HEK293 (cell line): ENCODE measurements around the gene TMEM263.

Experiments used
- CTCF ChIA-PET: fragments of 350-600 bp; formaldehyde crosslinking; extraction: SDS; loops from one replicate; lab custom pipeline; 2021; ENCODE audit warnings: antibody characterized with exemption; lab: Yijun Ruan, JAX
- POLR2A ChIA-PET: fragments of 300-600 bp; formaldehyde crosslinking; extraction: SDS; loops from one replicate; lab custom pipeline; 2020; ENCODE audit warnings: antibody characterized with exemption, inconsistent platforms; lab: Yijun Ruan, JAX
- H3K27ac ChIP-seq: fragments of 200-500 bp; sonication (Bioruptor generic); 2 replicates; pipeline ENCODE4 v1.5.1; 2014; ENCODE audit warnings: low read depth, low read length, control low read depth, inconsistent platforms; ENCODE audit errors: extremely low read depth
- H3K36me3 ChIP-seq, 2 experiments: fragments of 200-500 bp in 1 of 2; sonication (Bioruptor generic) in 1 of 2; 1 replicate in 1 of 2; 2 replicates in 1 of 2; pipeline ENCODE4 v1.5.1; 2014 to 2017; ENCODE audit warnings: inconsistent platforms in 2 of 2, low read length in 2 of 2; ENCODE audit not compliant: control insufficient read depth in 2 of 2, insufficient read depth in 1 of 2
- H3K4me1 ChIP-seq: fragments of 200-500 bp; sonication (Bioruptor generic); 2 replicates; pipeline ENCODE4 v1.5.1; 2014; ENCODE audit warnings: mild to moderate bottlenecking, low read length, inconsistent platforms; ENCODE audit not compliant: control insufficient read depth, insufficient read depth
- H3K4me3 ChIP-seq: 2 replicates; pipeline ENCODE4 v1.5.1; 2011; ENCODE audit warnings: low read depth, mild to moderate bottlenecking, control low read depth, low read length, moderate library complexity
- H3K9me3 ChIP-seq: fragments of 200-500 bp; sonication (Bioruptor generic); 2 replicates; pipeline ENCODE4 v1.5.1; 2014; ENCODE audit warnings: low read depth, low read length, inconsistent platforms; ENCODE audit not compliant: control insufficient read depth, insufficient read depth
- FEZF1 ChIP-seq: fragments of 450-650 bp; formaldehyde crosslinking; IDR thresholded peaks from 2 replicates; pipeline ENCODE4 v1.5.1; 2016; ENCODE audit warnings: missing biosample characterization, missing genetic modification characterization
- GLIS2 ChIP-seq: fragments of 450-650 bp; formaldehyde crosslinking; IDR thresholded peaks from 2 replicates; pipeline ENCODE4 v1.5.1; 2016; ENCODE audit warnings: missing biosample characterization, missing genetic modification characterization
- KLF7 ChIP-seq: fragments of 450-650 bp; formaldehyde crosslinking; IDR thresholded peaks from 2 replicates; pipeline ENCODE4 v1.5.1; 2016; ENCODE audit warnings: missing biosample characterization, missing genetic modification characterization, borderline replicate concordance
- PRDM4 ChIP-seq: fragments of 450-650 bp; formaldehyde crosslinking; IDR thresholded peaks from 2 replicates; pipeline ENCODE4 v1.5.1; 2017; ENCODE audit warnings: missing biosample characterization, missing genetic modification characterization
- ZBTB10 ChIP-seq: fragments of 450-650 bp; formaldehyde crosslinking; IDR thresholded peaks from 2 replicates; pipeline ENCODE4 v1.5.1; 2016; ENCODE audit warnings: missing biosample characterization, missing genetic modification characterization
- ZBTB8A ChIP-seq: fragments of 450-650 bp; formaldehyde crosslinking; IDR thresholded peaks from 2 replicates; pipeline ENCODE4 v1.5.1; 2016; ENCODE audit warnings: missing biosample characterization, missing genetic modification characterization
- ZEB2 ChIP-seq: fragments of 450-650 bp; formaldehyde crosslinking; IDR thresholded peaks from 2 replicates; pipeline ENCODE4 v1.5.1; 2016; ENCODE audit warnings: missing biosample characterization, missing genetic modification characterization
- ZFHX2 ChIP-seq: fragments of 450-650 bp; formaldehyde crosslinking; conservative IDR thresholded peaks from 2 replicates; pipeline ENCODE4 v1.5.1; 2016; ENCODE audit warnings: missing biosample characterization, missing genetic modification characterization
- ZFP37 ChIP-seq: fragments of 450-650 bp; formaldehyde crosslinking; IDR thresholded peaks from 2 replicates; pipeline ENCODE4 v1.5.1; 2016; ENCODE audit warnings: missing biosample characterization, missing genetic modification characterization
- ZNF19 ChIP-seq: fragments of 450-650 bp; formaldehyde crosslinking; IDR thresholded peaks from 2 replicates; pipeline ENCODE4; 2016; ENCODE audit warnings: missing biosample characterization, missing genetic modification characterization, low read depth
- ZNF423 ChIP-seq: fragments of 450-650 bp; formaldehyde crosslinking; IDR thresholded peaks from 2 replicates; pipeline ENCODE4 v1.5.1; 2016; ENCODE audit warnings: missing biosample characterization, missing genetic modification characterization
- ZNF558 ChIP-seq: fragments of 450-650 bp; formaldehyde crosslinking; IDR thresholded peaks from 2 replicates; pipeline ENCODE4 v1.5.1; 2016; ENCODE audit warnings: missing biosample characterization, missing genetic modification characterization
- ZNF560 ChIP-seq: fragments of 450-650 bp; formaldehyde crosslinking; IDR thresholded peaks from 2 replicates; pipeline ENCODE4 v1.5.1; 2017; ENCODE audit warnings: missing biosample characterization, missing genetic modification characterization, borderline replicate concordance
- ZNF624 ChIP-seq: fragments of 450-650 bp; formaldehyde crosslinking; IDR thresholded peaks from 2 replicates; pipeline ENCODE4 v1.5.1; 2017; ENCODE audit warnings: missing biosample characterization, missing genetic modification characterization
- ZSCAN5A ChIP-seq: fragments of 450-650 bp; formaldehyde crosslinking; IDR thresholded peaks from 2 replicates; pipeline ENCODE4 v1.5.1; 2016; ENCODE audit warnings: missing biosample characterization, missing genetic modification characterization
- ZXDB ChIP-seq: fragments of 450-650 bp; formaldehyde crosslinking; IDR thresholded peaks from 2 replicates; pipeline ENCODE4 v1.5.1; 2016; ENCODE audit warnings: missing biosample characterization, missing genetic modification characterization
- TF ChIP-seq, protein P1 (sequence below): fragments of 450-650 bp; formaldehyde crosslinking; IDR thresholded peaks from 2 replicates; pipeline ENCODE4 v1.5.1; 2017; ENCODE audit warnings: missing biosample characterization, missing genetic modification characterization
- TF ChIP-seq, protein P2 (sequence below): fragments of 450-650 bp; formaldehyde crosslinking; conservative IDR thresholded peaks from 2 replicates; pipeline ENCODE4 v1.5.1; 2016; ENCODE audit warnings: low read depth, missing biosample characterization, missing genetic modification characterization
- TF ChIP-seq, protein P3 (sequence below): fragments of 450-650 bp; formaldehyde crosslinking; IDR thresholded peaks from 2 replicates; pipeline ENCODE4 v1.5.1; 2016; ENCODE audit warnings: missing biosample characterization, missing genetic modification characterization

TMEM263 gene

GRCh38 chr12:106907411-106907810 lies 48.3 kb upstream of the TMEM263 start:
- Histone ChIP-seq H3K9me3 (no peaks in the 10 kb centered on the region), H3K36me3 (no peaks in the 10 kb centered on the region), H3K4me1 (no peaks in the 10 kb centered on the region), H3K27ac (no peak overlapping the region), H3K4me3 (no peak overlapping the region)
- no peak for TF ChIP-seq ZFHX2 (tag by site-specific recombination)
- TF ChIP-seq ZNF19 (tag by site-specific recombination): no peak
- TF ChIP-seq ZNF624: no peak
- TF ChIP-seq, protein P1, sequence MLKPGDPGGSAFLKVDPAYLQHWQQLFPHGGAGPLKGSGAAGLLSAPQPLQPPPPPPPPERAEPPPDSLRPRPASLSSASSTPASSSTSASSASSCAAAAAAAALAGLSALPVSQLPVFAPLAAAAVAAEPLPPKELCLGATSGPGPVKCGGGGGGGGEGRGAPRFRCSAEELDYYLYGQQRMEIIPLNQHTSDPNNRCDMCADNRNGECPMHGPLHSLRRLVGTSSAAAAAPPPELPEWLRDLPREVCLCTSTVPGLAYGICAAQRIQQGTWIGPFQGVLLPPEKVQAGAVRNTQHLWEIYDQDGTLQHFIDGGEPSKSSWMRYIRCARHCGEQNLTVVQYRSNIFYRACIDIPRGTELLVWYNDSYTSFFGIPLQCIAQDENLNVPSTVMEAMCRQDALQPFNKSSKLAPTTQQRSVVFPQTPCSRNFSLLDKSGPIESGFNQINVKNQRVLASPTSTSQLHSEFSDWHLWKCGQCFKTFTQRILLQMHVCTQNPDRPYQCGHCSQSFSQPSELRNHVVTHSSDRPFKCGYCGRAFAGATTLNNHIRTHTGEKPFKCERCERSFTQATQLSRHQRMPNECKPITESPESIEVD (tag by site-specific recombination): no peak
- no peak for TF ChIP-seq ZBTB10
- no peak for TF ChIP-seq ZNF423
- TF ChIP-seq GLIS2 (tag by site-specific recombination): no peak
- TF ChIP-seq ZEB2 (tag by site-specific recombination): no peak
- no peak for TF ChIP-seq FEZF1 (tag by site-specific recombination)
- no peak for TF ChIP-seq ZFP37 (tag by site-specific recombination)
- TF ChIP-seq ZNF560 (tag by site-specific recombination): no peak
- TF ChIP-seq ZNF558 (tag by site-specific recombination): no peak
- no peak for TF ChIP-seq ZBTB8A
- no peak for TF ChIP-seq ZXDB (tag by site-specific recombination)
- TF ChIP-seq ZSCAN5A (tag by site-specific recombination): no peak
- TF ChIP-seq, protein P2, sequence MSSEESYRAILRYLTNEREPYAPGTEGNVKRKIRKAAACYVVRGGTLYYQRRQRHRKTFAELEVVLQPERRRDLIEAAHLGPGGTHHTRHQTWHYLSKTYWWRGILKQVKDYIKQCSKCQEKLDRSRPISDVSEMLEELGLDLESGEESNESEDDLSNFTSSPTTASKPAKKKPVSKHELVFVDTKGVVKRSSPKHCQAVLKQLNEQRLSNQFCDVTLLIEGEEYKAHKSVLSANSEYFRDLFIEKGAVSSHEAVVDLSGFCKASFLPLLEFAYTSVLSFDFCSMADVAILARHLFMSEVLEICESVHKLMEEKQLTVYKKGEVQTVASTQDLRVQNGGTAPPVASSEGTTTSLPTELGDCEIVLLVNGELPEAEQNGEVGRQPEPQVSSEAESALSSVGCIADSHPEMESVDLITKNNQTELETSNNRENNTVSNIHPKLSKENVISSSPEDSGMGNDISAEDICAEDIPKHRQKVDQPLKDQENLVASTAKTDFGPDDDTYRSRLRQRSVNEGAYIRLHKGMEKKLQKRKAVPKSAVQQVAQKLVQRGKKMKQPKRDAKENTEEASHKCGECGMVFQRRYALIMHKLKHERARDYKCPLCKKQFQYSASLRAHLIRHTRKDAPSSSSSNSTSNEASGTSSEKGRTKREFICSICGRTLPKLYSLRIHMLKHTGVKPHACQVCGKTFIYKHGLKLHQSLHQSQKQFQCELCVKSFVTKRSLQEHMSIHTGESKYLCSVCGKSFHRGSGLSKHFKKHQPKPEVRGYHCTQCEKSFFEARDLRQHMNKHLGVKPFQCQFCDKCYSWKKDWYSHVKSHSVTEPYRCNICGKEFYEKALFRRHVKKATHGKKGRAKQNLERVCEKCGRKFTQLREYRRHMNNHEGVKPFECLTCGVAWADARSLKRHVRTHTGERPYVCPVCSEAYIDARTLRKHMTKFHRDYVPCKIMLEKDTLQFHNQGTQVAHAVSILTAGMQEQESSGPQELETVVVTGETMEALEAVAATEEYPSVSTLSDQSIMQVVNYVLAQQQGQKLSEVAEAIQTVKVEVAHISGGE: no peak
- TF ChIP-seq KLF7 (tag by site-specific recombination): no peak
- TF ChIP-seq, protein P3, sequence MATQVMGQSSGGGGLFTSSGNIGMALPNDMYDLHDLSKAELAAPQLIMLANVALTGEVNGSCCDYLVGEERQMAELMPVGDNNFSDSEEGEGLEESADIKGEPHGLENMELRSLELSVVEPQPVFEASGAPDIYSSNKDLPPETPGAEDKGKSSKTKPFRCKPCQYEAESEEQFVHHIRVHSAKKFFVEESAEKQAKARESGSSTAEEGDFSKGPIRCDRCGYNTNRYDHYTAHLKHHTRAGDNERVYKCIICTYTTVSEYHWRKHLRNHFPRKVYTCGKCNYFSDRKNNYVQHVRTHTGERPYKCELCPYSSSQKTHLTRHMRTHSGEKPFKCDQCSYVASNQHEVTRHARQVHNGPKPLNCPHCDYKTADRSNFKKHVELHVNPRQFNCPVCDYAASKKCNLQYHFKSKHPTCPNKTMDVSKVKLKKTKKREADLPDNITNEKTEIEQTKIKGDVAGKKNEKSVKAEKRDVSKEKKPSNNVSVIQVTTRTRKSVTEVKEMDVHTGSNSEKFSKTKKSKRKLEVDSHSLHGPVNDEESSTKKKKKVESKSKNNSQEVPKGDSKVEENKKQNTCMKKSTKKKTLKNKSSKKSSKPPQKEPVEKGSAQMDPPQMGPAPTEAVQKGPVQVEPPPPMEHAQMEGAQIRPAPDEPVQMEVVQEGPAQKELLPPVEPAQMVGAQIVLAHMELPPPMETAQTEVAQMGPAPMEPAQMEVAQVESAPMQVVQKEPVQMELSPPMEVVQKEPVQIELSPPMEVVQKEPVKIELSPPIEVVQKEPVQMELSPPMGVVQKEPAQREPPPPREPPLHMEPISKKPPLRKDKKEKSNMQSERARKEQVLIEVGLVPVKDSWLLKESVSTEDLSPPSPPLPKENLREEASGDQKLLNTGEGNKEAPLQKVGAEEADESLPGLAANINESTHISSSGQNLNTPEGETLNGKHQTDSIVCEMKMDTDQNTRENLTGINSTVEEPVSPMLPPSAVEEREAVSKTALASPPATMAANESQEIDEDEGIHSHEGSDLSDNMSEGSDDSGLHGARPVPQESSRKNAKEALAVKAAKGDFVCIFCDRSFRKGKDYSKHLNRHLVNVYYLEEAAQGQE (tag by site-specific recombination): no peak
- TF ChIP-seq PRDM4 (tag by site-specific recombination): no peak
- ChIA-PET POLR2A (no interaction called here), CTCF (interaction anchor here (0.7 to 2.3 kb wide), 3 partner anchors 12 to 681 kb away, joined by 3 to 10 read pairs (median 3); no protein-coding TSS in a partner anchor)
